ENCODE results near the gene RANBP9. TPM values are rescaled to one million over a fixed set of nuclear protein-coding genes. Genes with fewer than 3 reads are reported as not detected.
A peak's percentile ranks its signal among the peaks of the same experiment; 100 is the strongest.

Gene RANBP9
- polyA plus RNA-seq, 1 donor, result 27.1 TPM

DNA sequence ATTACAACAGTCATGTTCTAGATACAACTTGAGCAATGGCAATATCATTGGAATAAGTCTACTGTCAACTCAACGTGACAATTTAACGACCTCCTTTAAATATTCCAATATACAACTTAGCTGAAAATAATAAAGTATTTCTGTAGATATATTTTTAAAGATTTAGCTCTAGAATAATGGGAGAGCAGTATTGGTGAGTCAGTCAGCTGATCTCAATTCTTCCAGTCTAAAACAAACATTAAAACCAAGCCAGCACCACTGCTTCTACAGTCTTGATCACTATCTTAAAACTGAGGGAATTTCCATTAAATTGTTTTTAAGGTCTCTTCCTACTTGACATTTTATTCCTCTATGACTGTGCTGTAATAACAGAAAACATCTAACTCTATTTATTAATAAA lies 58.3 kb downstream of the RANBP9 start:
- no peak for DNase-seq (ENCODE audit: low read depth)

DNA sequence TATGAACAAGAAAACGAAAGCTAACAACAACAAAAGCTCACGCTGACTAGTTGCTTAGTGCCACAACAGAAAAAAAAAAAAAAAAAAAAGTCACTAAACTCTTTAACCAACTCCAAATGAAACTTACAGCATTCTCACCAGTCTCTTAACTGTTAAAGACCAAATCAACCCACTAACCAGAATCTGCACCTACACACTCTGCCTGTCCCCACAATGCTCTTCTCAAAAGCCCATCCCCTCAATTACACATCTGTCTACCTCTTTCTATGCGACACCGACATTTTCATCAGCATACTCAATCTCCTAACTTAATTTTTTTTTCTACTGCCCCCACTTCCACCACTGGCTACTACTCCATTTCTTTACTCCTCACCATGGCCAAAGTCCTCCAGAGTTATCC lies 62.2 kb downstream of the RANBP9 start:
- DNase-seq (ENCODE audit: low read depth), result no peak

DNA sequence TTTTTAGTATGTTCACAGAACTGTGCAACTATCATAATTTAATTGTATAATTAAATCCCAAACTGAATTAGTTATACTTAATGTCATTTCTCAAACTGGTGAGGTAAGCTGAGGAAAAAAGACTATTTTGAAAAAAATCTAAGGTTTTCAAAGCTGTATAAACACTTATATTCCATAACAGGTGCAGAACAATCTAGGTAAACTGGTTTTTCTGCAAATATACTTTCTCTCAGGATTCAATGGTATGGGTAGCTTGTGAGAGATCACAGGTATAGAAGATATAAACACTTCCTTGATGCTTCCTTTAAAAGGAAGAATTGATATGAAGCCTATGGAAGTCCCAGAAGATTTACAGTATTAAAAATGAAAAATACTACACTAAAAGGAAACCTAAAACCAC lies 62.8 kb downstream of the RANBP9 start:
- DNase-seq (ENCODE audit: low read depth), result no peak

DNA sequence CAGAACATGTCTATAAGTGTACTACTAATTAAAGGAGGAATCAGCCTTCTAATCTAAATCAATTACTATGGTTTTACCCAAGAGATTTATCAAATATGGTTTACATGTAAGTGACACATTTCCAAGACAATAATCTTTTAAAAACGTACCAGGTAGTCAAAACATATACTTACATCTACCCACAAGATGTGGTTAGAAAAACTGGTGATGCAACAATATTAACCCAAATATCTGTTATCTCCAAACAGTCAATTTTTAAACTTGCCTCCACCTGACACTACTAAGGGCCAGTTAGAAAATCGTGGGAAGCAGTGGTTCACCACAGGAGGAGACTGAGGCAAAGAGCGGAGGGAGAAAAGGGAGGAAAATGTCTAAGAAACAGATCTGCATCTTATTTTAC lies 68.5 kb downstream of the RANBP9 start:
- no peak for DNase-seq (ENCODE audit: low read depth)

GRCh38 chr6:13641315-13641714 lies 70.3 kb downstream of the RANBP9 start:
- DNase-seq (ENCODE audit: low read depth), result no peak

DNA sequence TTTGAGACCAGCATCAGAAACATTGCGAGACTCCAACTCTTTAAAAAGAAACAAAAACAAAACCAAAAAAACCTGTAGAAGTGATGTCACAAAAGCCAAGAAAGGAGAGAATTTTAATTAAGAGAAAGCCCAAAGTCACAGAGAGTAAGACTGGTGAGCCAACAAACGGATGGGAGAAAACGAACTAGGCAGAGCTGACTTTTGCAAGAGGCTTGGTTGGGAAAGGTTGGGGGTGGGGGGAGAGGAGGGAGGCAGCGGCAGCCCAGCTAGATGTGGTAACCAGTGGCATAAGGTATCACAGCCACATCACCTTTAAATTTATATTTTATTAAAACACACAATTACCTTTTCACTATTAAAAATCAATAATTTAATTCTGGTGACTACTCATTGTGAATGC lies 73.0 kb downstream of the RANBP9 start:
- DNase-seq (ENCODE audit: low read depth), result no peak

DNA sequence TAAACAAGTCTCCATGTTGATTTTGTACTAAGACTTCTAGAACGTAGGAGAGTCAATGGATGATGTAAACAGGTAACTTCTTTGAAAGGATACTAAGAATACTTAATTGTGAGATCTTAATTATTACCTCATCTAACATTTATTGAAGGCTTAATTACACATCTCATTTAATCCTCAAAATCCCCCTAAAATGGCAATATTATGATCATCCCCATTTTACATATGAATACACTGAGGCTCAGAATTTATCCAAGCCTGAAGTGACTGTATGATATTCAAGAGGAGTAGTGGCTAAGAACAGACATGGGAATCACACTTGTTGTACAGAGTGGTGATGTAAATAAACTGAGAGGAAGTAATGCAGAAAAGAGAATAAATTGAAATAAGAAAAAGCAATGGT lies 73.6 kb downstream of the RANBP9 start:
- no peak for DNase-seq (ENCODE audit: low read depth)

DNA sequence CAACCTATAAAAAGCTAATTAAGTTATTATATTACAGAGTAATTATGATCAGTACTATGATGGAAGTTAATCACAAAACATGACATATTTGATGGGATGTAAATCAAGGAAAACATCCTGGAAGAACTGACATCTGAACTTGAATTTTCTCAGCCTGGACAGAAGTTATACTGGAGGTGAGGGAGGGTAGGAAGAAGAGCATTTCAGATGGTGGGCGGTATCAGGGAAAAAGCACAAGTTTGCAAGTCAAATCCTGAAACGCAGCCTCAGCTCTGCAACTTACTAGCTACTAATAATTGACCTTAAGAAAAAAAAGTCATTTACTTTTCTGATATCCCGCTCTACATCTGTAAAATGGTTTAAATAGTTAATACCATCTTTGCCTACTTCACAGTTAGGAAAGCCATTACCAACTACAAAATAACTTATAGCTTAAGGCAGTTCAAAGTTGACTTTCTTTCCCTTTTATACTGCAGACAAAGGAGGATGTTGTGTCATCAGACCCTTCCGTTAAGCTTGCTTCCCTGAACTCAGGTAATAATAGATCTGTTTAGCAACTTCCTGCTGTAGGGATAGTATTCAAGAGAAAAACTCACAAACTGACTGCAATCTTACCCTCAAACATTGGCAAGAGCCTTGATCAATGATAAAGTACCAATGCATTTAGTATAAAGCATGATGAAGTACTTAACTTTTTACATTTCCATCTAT lies 75.5 kb downstream of the RANBP9 start:
- DNase-seq (ENCODE audit: low read depth), result no peak

- DNase-seq (ENCODE audit: low read depth), result no peak
Observed at GRCh38 chr6:13633343-13633742, 78.3 kb downstream of the RANBP9 start.

GRCh38 chr6:13630499-13630898 lies 81.1 kb downstream of the RANBP9 start:
- no peak for DNase-seq (ENCODE audit: low read depth)

- DNase-seq (ENCODE audit: low read depth), result no peak
Observed at GRCh38 chr6:13629459-13630116, 82.0 kb downstream of the RANBP9 start.

GRCh38 chr6:13624871-13625288 lies 86.8 kb downstream of the RANBP9 start:
- no peak for DNase-seq (ENCODE audit: low read depth)

- no peak for DNase-seq (ENCODE audit: low read depth)
Observed at GRCh38 chr6:13617066-13617465, 94.6 kb downstream of the RANBP9 start.

GRCh38 chr6:13615792-13616120 lies 95.9 kb downstream of the RANBP9 start:
- DNase-seq (ENCODE audit: low read depth), result no peak

- peak; percentile 96 for DNase-seq (ENCODE audit: low read depth)
Observed at GRCh38 chr6:13614926-13615791, 96.5 kb downstream of the RANBP9 start, which contains the start of gene NOL7. NOL7 (plus strand) TSS chr6:13615335; CDS start chr6:13615359, 24 bp downstream.

DNA sequence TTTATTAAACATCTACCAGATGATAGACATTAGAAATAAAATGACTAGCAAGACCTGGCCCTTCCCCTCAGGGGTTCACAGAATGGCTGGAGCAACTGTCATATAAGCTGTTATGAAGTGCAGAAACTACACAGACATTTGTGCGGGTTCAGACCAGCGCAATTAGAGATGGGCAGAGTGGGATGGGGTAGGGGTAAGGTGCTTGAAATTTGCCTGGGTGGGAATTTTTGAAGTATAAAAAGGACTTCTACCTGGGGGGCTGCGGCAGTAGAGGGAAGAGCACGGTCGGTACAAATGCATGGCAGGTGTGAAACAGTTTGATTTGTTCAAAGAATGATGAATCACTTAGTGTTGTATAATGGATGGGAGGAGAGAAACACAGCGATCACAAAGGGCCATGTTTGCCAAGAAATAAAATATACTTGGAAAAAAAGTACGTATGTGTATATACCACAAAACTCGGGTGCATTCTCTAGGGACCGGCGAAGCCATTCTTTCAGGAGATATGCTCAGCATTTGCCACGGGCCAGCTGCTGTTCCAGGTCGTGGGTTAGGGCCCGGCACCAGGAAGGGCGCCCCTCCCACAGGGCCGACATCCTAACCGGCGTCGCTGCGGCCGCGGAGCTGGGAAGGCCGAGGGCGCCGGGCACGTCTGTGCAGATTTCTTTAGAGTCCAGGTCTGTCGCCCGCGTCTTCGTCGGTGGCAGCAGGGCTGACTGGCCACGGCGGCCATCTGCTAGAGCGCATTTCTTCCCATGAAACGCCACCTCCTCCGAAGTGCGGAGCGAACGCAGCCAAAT lies 97.3 kb downstream of the RANBP9 start:
- no peak for DNase-seq (ENCODE audit: low read depth)

DNA sequence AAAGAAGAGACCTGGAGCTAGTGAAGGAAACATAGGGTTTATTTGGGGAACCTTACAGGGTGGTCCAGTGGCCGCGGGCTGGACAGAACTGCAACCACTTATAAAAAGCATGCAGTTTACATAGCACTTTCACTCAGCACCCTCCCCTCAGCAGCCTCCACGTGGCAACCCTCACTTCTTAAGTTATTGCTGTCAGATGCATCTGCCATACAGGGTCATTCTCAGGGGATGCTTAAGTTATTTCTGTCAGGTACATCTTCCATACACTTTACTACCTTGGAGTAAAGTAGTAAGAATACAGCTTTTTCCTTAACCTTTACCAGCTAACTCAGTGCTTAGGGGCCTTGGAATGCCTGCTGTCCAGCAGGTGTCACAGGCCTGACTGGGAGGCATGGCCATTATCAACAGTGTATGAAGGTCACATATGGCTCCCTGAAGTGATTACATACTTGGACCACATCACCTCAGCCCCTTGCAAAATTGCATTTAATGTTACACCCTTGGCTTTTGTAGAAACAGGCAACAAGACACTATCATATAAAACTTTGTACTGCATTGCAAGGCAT lies 98.5 kb downstream of the RANBP9 start:
- DNase-seq (ENCODE audit: low read depth), result no peak

- no peak for DNase-seq (ENCODE audit: low read depth)
Observed at GRCh38 chr6:13611715-13612114, 99.9 kb downstream of the RANBP9 start.

GRCh38 chr6:13605634-13606033 lies 106.0 kb downstream of the RANBP9 start:
- DNase-seq (ENCODE audit: low read depth), result no peak

GRCh38 chr6:13604546-13605416 lies 106.9 kb downstream of the RANBP9 start:
- DNase-seq (ENCODE audit: low read depth), result no peak
